ENCODE results near the gene MTMR12.
"Not testable (repeated sequence)": the region's sequence is repeated elsewhere in the genome, so short reads cannot be mapped to it uniquely, and the experiment has no call there.

MTMR12 gene

GRCh38 chr5:32222723-32223470 is 89.8 kb downstream of the MTMR12 start:
- DNase-seq (ENCODE audit: low read depth in 2 of 2), result no peak
- no peak overlapping the region for H3K4me3 ChIP-seq (replicated peaks in 1 of 2; ENCODE audit: low read depth in 2 of 2, low read length in 2 of 2)
- TF ChIP-seq CTCF (IDR thresholded peaks at IDR 0.05; ENCODE audit: low read depth, low read length), result no peak

GRCh38 chr5:32217886-32218396 is 94.8 kb downstream of the MTMR12 start:
- DNase-seq (ENCODE audit: low read depth in 2 of 2), result peak; percentile 33 to 44
- no peak overlapping the region for H3K4me3 ChIP-seq (replicated peaks in 1 of 2; ENCODE audit: low read depth in 2 of 2, low read length in 2 of 2)
- TF ChIP-seq CTCF (IDR thresholded peaks at IDR 0.05; ENCODE audit: low read depth, low read length), result no peak

DNA sequence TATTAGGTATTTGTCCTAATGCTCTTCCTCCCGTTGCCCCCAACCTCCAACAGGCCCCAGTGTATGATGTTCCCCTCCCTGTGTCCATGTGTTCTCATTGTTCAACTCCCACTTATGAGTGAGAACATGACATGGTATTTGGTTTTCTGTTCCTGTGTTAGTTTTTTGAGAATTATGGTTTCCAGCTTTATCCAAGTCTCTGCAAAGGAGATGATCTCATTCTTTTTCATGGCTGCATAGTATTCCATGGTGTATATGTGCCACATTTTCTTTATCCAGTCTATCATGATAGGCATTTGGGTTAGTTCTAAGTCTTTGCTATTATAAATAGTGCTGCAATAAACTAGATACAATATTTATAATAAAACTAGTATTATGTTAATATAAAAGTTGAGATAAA is 98.4 kb downstream of the MTMR12 start:
- H3K4me3 ChIP-seq (replicated peaks in 1 of 2; ENCODE audit: low read depth in 2 of 2, low read length in 2 of 2); DNase-seq (ENCODE audit: low read depth in 2 of 2): not testable (repeated sequence)

DNA sequence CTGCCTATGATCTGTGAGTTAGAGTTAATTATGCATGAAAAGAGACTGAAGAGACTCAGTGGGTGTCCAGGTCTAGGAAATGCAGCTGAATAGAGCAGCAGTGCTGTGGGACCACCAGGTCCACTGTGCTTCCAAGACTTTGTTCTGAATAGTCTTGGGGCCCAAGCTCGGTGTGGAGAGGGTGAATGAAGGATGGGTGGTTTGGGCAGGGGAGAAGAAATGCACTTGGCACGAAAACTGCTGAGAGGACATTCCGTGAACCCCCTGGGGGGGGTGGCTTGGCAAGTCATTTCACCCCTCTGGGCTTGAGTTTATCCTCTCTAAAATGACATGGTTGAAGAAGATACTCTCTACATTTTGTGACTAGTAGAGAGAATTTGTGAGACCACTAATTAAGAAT is 102.6 kb downstream of the MTMR12 start:
- DNase-seq (ENCODE audit: low read depth in 2 of 2), result no peak
- no peak overlapping the region for H3K4me3 ChIP-seq (replicated peaks in 1 of 2; ENCODE audit: low read depth in 2 of 2, low read length in 2 of 2)

GRCh38 chr5:32208837-32209236 is 103.9 kb downstream of the MTMR12 start:
- DNase-seq (ENCODE audit: low read depth in 2 of 2), result not testable (repeated sequence)

More for the DNA sequence above, 102.6 kb downstream of the MTMR12 start:
- TF ChIP-seq CTCF (IDR thresholded peaks at IDR 0.05; ENCODE audit: low read depth, low read length), result no peak

GRCh38 chr5:32207355-32207634 is 105.4 kb downstream of the MTMR12 start:
- no peak for DNase-seq (ENCODE audit: low read depth in 2 of 2)
- no peak overlapping the region for H3K4me3 ChIP-seq (replicated peaks in 1 of 2; ENCODE audit: low read depth in 2 of 2, low read length in 2 of 2)
- TF ChIP-seq CTCF (IDR thresholded peaks at IDR 0.05; ENCODE audit: low read depth, low read length), result no peak

More at GRCh38 chr5:32208837-32209236, 103.9 kb downstream of the MTMR12 start:
- H3K4me3 ChIP-seq (replicated peaks in 1 of 2; ENCODE audit: low read depth in 2 of 2, low read length in 2 of 2), result not testable (repeated sequence)

- no peak for DNase-seq (ENCODE audit: low read depth in 2 of 2)
- TF ChIP-seq CTCF (IDR thresholded peaks at IDR 0.05; ENCODE audit: low read depth, low read length), result no peak
- no peak overlapping the region for H3K4me3 ChIP-seq (replicated peaks in 1 of 2; ENCODE audit: low read depth in 2 of 2, low read length in 2 of 2)
Measured at GRCh38 chr5:32206509-32207354, 106.0 kb downstream of the MTMR12 start.

Data from cardiac fibroblast (primary cell).